ENCODE results near the gene RASSF7. TPM values are rescaled to one million over a fixed set of nuclear protein-coding genes. Genes with fewer than 3 reads are reported as not detected.

RASSF7 gene
- total RNA-seq, 4 donors from 2014 or later: 99.7 to 174 (median 139) TPM

GRCh38 chr11:597166-597725 lies 36.5 kb downstream of the RASSF7 start:
- DNase-seq (ENCODE audit: low spot score in 2 of 2): no peak
- H3K4me3 ChIP-seq (ENCODE audit: low read depth, poor library complexity, severe bottlenecking): no peak overlapping the region
- TF ChIP-seq POLR2A (IDR thresholded peaks at IDR 0.05) (no peak), CTCF (IDR thresholded peaks at IDR 0.05) (no peak)
- intact Hi-C loops (cut with DNase I; ENCODE audit: low total_unique reads): no loop called here
- 83 to 90% methylated on average over 17 of the region's 29 CpGs for WGBS, 2 donors

GRCh38 chr11:598005-598680 lies 37.4 kb downstream of the RASSF7 start:
- DNase-seq (ENCODE audit: low spot score in 2 of 2): no peak
- no peak overlapping the region for H3K4me3 ChIP-seq (ENCODE audit: low read depth, poor library complexity, severe bottlenecking)
- TF ChIP-seq CTCF (IDR thresholded peaks at IDR 0.05) (no peak), POLR2A (IDR thresholded peaks at IDR 0.05) (no peak)
- 91 to 95% methylated on average over 28 to 30 of the region's 30 CpGs for WGBS, 2 donors
- intact Hi-C loops (cut with DNase I; ENCODE audit: low total_unique reads): no loop called here

- no peak for DNase-seq (ENCODE audit: low spot score in 2 of 2)
- intact Hi-C loops (cut with DNase I; ENCODE audit: low total_unique reads): no loop called here
- no peak overlapping the region for H3K4me3 ChIP-seq (ENCODE audit: low read depth, poor library complexity, severe bottlenecking)
- WGBS, 2 donors: 91 to 97% methylated on average over 22 to 23 of the region's 23 CpGs
- no peak for TF ChIP-seq POLR2A (IDR thresholded peaks at IDR 0.05)
- no peak for TF ChIP-seq CTCF (IDR thresholded peaks at IDR 0.05)
These were observed 40.9 kb downstream of the RASSF7 start for GRCh38 chr11:601573-602245.

GRCh38 chr11:603154-603553 lies 42.4 kb downstream of the RASSF7 start:
- intact Hi-C loops (cut with DNase I; ENCODE audit: low total_unique reads): no loop called here
- 91 to 92% methylated on average over 13 of the region's 13 CpGs for WGBS, 2 donors
- H3K4me3 ChIP-seq (ENCODE audit: low read depth, poor library complexity, severe bottlenecking): no peak overlapping the region
- no peak for TF ChIP-seq POLR2A (IDR thresholded peaks at IDR 0.05)
- TF ChIP-seq CTCF (IDR thresholded peaks at IDR 0.05): no peak
- no peak for DNase-seq (ENCODE audit: low spot score in 2 of 2)

- intact Hi-C loops (cut with DNase I; ENCODE audit: low total_unique reads): no loop called here
- no peak for TF ChIP-seq CTCF (IDR thresholded peaks at IDR 0.05)
- TF ChIP-seq POLR2A (IDR thresholded peaks at IDR 0.05): no peak
- H3K4me3 ChIP-seq (ENCODE audit: low read depth, poor library complexity, severe bottlenecking): no peak overlapping the region
- WGBS, 2 donors: 91 to 92% methylated on average over 29 to 31 of the region's 33 CpGs
- DNase-seq (ENCODE audit: low spot score in 2 of 2): peak in 1 of 2 donors; percentile 83
These were observed 44.7 kb downstream of the RASSF7 start for GRCh38 chr11:605286-606129.

All from lower leg skin (tissue), 4 donors.